ENCODE measurements around the gene CDCA3. TPM values are rescaled to one million over a fixed set of nuclear protein-coding genes. Genes with fewer than 3 reads are reported as not detected.
"Not testable (repeated sequence)": the region's sequence is repeated elsewhere in the genome, so short reads cannot be mapped to it uniquely, and the experiment has no call there.

The CDCA3 gene
- total RNA-seq, 2 donors from 2014 or later = 0.46 to 0.52 TPM

DNA sequence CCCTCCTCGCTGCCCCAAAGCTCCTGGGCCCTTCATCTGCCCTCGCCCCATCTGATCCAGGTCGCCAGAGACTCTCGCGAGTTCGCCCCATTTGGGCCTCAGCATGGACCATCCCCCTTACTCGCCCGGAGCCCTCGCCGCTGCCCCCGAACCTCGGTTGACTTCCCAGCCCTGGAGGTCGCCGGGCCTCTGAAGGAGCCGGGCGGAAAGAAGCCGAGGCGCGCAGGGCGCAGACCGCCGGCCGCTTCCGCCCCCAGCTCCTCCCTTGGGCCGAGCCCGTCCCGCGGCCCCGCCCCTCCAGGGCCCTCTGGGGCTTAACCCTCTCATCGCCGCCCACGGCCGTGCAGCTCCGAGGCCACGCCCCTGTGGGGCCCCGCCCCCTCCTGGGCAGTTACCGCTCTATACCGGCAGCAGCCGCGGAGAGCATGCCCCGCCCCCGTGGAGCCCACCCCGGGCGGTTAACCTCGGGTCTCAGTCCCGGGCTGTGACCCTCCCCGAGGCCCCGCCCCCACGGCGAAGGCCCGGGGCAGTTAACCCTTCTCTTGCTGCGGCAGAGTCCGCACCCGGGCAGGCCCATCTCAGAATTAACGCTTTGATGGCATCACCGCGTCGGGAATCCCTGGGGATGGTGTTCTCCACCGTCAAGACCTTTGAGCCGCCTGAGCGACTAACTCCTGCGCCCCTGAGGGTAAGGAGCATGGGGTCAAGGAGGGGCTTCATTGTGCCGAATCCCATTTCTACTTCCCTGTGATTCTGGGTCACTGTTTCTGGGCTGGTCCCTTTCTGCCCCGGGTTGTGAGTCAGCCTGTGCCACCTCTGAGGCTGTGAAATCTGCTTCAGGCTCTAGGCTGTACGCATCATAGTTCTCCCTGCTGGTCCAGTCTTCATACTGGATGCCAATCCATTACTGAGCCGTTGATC is 22.3 kb upstream of the CDCA3 start, which contains the start of gene SPSB2:
TSS of gene SPSB2 (minus strand) at position 210 of the 921 bp plus-strand sequence. CDS start 402 bp downstream, outside the sequence.
- intact Hi-C loops (cut with DNase I) = no loop called here
- DNase-seq (ENCODE audit: low spot score) = peak; percentile 100

DNA sequence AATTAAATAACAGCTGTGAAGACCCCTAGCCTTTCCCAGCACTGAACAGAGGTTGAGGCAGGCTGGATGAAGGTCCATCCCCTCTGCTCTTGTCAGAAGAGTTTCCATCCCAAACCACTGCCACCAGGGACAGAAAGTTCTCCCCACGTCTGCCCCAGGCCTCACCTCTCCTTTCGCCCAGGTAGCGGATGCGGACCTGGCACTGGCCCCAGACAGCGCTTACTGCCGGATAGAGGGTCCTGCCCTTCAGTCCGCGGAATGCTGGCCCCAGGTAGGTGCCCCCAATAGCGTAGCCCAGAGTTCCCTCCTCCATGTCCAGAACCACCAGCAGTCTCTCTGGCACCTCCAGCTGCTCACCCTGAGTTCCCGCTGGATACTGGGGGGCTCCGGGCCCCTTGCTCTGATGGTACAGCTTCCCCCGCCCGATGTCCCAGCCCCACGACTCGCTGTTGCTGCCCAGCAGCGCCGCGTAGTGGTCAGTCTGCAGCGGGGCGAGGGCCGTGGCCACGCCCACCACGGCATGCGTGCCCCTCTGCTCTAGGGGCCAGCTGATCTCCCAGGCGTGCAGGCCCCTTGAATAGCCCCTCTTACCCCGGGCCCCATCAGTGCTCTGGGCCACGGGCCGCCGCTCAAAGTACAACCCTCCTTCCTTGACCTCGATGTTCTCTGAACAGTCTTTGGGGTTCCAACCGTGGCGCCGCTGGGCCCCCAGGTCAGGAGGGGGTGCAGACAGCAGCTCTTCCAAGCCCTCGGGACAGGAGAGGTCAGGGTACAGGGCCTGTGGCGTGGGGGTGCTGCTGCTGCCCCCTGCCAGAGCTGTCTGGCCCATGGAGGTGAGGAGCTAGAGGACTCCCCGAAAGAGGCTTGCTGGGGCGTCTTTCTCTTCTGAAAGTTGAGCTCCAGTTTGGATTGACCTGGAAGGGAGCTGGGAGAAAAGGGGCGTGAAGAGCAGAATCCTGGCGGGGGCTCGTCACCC is 21.3 kb upstream of the CDCA3 start:
- peak; percentile 94 for DNase-seq (ENCODE audit: low spot score)

DNA sequence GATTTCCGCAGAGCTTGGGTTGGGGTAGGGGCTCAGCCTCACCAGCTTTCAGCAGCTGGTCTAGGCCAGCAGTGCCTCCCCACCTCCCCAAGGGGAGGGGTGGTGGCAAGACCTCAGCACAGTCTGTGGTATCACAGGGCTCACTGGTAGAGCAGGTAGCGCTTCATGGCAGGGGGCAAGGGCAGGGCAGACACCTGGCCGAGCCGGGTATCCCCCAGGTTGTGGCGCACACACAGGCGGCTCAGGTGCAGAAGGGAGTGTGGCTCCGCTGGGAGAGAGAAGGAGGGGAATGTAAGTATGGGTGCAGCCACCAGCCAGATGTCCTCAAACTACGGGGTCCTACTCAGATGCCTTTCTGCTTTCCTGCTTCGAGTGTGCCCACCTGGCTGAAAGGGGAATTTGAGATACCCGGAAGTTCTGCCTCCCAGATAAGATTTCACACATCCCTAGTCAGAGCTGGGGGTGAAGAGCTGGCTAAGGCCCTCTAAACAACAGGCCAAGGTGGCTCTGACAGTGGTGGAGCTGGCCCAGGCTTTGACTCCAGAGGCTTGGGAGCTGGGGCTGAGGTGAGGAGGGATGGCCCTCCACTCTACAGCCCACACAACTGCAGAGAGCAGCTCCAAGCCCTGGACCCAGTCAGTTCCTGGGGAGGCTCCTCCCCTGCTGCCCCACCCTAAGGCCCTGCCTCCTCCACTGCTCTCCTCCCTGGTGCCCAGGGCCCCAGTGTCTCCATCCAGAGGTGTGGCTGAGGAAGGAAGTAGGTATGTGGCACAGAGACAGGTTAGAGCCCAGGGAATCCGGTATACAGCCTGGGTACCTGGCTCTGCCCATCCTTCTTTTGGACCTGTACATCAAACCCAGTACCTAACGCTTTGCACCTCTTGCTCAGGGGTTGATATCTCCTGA is 20.2 kb upstream of the CDCA3 start:
- intact Hi-C loops (cut with DNase I) = loop anchor here in 1 of 2 donors (2.0 kb wide), 1 partner anchor 67 kb away; no protein-coding TSS in a partner anchor
- DNase-seq (ENCODE audit: low spot score) = peak; percentile 81

More for the DNA sequence above, 21.3 kb upstream of the CDCA3 start:
- intact Hi-C loops (cut with DNase I) = no loop called here

DNA sequence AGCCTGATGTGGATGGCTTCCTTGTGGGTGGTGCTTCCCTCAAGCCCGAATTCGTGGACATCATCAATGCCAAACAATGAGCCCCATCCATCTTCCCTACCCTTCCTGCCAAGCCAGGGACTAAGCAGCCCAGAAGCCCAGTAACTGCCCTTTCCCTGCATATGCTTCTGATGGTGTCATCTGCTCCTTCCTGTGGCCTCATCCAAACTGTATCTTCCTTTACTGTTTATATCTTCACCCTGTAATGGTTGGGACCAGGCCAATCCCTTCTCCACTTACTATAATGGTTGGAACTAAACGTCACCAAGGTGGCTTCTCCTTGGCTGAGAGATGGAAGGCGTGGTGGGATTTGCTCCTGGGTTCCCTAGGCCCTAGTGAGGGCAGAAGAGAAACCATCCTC is 19.2 kb upstream of the CDCA3 start:
- DNase-seq (ENCODE audit: low spot score) = not testable (repeated sequence)
- intact Hi-C loops (cut with DNase I) = loop anchor here in 1 of 2 donors (2.0 kb wide), 1 partner anchor 68 kb away; no protein-coding TSS in a partner anchor

DNA sequence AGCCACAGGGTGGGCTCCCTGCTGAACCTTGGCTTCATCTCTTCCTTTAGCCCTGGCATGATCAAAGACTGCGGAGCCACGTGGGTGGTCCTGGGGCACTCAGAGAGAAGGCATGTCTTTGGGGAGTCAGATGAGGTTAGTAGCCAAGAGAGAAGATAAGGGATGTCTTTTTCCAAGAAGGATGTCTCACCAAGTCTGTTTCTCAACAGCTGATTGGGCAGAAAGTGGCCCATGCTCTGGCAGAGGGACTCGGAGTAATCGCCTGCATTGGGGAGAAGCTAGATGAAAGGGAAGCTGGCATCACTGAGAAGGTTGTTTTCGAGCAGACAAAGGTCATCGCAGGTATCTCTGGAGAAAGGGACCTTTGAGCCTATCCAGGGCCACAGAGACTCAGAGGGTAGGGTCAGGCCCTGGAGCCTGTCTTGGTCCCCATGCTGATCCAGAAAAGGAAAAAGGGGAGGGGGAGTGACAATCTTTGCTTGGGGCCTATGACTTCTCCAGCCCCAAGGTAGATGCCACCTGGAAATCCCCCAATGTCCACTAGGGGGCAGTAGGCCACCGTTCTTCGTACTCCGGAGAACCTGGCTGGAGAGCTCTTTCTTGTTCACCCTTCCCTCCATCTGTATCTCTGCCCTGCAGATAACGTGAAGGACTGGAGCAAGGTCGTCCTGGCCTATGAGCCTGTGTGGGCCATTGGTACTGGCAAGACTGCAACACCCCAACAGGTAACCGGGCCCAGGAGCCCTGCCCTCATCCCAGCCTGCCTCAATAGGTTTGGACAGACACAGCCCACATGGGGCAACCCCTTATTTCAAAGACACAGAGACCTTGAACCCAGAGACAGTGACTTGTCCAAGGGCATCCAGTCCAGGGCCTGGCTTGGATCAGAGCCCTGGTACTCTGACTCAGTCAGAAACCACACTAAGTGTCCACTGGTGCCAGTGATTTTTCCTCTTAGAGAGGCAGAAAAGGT is 18.2 kb upstream of the CDCA3 start:
- intact Hi-C loops (cut with DNase I) = loop anchor here (2.0 to 5.0 kb wide), 2 partner anchors 58 to 69 kb away; partner anchors contain the start of gene ATN1 (in 1 of the 2)
- DNase-seq (ENCODE audit: low spot score) = peak; percentile 91

GRCh38 chr12:6868211-6869048 is 17.3 kb upstream of the CDCA3 start:
- intact Hi-C loops (cut with DNase I) = loop anchor here in 1 of 2 donors (5.0 kb wide), 1 partner anchor 59 kb away; the partner anchor contains the start of gene ATN1
- peak; percentile 73 for DNase-seq (ENCODE audit: low spot score)

- DNase-seq (ENCODE audit: low spot score) = peak; percentile 95
- intact Hi-C loops (cut with DNase I) = loop anchor here in 1 of 2 donors (5.0 kb wide), 1 partner anchor 60 kb away; the partner anchor contains the start of gene ATN1
Observed at GRCh38 chr12:6867413-6868210, 16.5 kb upstream of the CDCA3 start, which contains the start of gene TPI1. TSS of gene TPI1 (plus strand) at chr12:6867531. CDS start at chr12:6867567, 36 bp downstream.

- no peak for DNase-seq (ENCODE audit: low spot score)
- intact Hi-C loops (cut with DNase I) = loop anchor here in 1 of 2 donors (5.0 kb wide), 1 partner anchor 60 kb away; the partner anchor contains the start of gene ATN1
Observed at GRCh38 chr12:6866920-6867412, 15.9 kb upstream of the CDCA3 start.

DNA sequence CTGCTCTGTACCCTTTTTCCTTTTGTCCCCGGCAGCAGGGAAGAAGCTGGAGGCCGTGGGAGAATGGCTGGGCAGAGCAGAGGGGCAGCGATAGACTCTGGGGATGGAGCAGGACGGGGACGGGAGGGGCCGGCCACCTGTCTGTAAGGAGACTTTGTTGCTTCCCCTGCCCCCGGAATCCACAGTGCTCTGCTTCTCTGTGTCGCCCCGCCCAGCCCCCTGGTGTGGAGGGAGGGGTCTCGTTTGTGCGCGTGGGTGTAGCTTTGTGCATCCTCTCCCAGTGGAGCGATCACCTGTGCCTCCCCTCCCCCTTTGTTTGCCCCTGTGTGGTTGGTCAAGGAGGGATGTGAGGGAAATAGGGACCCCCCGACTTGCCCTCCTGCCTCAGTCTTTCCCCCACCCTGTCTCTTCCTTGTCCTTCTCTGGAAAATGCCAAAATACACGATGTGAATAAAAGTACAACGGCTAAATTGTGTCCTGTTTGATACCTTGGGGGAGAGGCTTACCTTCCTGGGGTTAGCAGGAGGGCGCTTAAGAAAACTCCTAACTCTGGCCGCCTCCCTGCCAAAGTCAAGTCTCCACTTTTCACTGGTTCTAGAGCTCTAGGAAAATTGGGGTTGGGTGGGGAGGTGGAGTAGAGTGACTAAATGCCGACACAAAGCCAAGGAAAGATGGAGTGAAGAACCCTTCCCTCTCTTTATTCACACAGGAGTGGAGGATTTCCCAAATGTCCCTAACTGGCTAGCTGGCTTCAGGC is 15.3 kb upstream of the CDCA3 start:
- peak; percentile 80 for DNase-seq (ENCODE audit: low spot score)
- intact Hi-C loops (cut with DNase I) = loop anchor here in 1 of 2 donors (5.0 kb wide), 1 partner anchor 61 kb away; the partner anchor contains the start of gene ATN1

GRCh38 chr12:6865307-6865706 is 14.2 kb upstream of the CDCA3 start:
- intact Hi-C loops (cut with DNase I) = loop anchor here in 1 of 2 donors (5.0 kb wide), 1 partner anchor 62 kb away; the partner anchor contains the start of gene ATN1
- DNase-seq (ENCODE audit: low spot score) = peak; percentile 47

DNA sequence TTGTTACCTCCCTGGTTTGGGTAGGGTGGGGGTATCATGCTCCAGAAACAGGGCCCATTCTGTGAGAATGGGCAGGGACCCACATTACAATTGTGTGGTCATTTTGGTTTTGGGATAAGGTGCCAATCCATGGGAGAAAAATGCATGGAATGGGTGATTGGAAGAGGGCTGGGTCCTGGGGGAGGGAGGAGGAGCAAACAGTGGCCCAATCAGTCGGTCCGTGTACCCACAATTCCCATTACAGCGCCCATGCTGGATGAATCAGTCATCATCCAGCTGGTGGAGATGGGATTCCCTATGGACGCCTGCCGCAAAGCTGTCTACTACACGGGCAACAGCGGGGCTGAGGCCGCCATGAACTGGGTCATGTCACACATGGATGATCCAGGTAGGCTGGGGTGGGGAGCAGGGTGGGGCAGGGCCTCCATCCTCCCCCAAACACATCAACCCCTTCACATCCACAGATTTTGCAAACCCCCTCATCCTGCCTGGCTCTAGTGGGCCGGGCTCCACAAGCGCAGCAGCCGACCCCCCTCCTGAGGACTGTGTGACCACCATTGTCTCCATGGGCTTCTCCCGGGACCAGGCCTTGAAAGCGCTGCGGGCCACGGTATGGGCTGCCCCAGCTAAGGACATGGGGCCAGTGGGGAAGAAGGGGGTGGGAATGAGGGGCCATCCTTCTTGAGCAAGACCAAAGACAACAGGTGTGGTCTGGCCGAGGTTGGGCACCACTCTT is 12.7 kb upstream of the CDCA3 start:
- peak; percentile 72 for DNase-seq (ENCODE audit: low spot score)
- intact Hi-C loops (cut with DNase I) = no loop called here

- DNase-seq (ENCODE audit: low spot score) = peak; percentile 64
- intact Hi-C loops (cut with DNase I) = no loop called here
Observed at GRCh38 chr12:6863033-6863432, 11.9 kb upstream of the CDCA3 start.

DNA sequence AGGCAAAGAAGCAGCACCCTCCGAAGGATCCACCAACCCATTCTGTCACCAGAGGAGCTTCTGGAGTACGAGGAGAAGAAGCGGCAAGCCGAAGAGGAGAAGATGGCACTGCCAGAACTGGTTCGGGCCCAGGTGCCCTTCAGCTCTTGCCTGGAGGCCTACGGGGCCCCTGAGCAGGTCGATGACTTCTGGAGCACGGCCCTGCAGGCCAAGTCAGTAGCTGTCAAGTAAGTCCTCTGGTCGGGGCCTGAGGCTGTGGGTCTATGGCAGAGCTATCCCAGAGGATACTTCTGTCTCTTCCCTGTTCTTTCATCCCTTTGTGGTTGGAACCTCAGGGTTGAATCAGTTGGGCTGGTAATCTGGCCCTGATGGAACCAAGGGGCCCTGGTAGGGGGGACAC is 10.3 kb upstream of the CDCA3 start:
- intact Hi-C loops (cut with DNase I) = no loop called here
- DNase-seq (ENCODE audit: low spot score) = peak; percentile 38
